GM12878 (cell line): ENCODE data around the gene ALPK1. TPM values are rescaled to one million over a fixed set of nuclear protein-coding genes. Genes with fewer than 3 reads are reported as not detected.

Experiments used
- ATAC-seq: fragments of 200-7000 bp; cut with Tn5 transposase; 3 replicates; pipeline ENCODE4 v1.9.1; 2020; ENCODE audit warnings: mild to moderate bottlenecking, moderate library complexity
- BruUV-seq: library from RNA; stranded (reverse); fragments of 400-500 nt; replicated peaks from 2 replicates; lab custom pipeline; 2021; lab: Mats Ljungman, UMichigan
- CTCF ChIA-PET: fragments of 300-600 bp; sonication (Branson Sonifier 250); formaldehyde crosslinking; extraction: SDS; loops from one replicate; lab custom pipeline; 2021; ENCODE audit warnings: inconsistent platforms; lab: Yijun Ruan, JAX
- POLR2A ChIA-PET: fragments of 350-600 bp; formaldehyde crosslinking; extraction: SDS; loops from one replicate; lab custom pipeline; 2021; ENCODE audit warnings: inconsistent platforms; lab: Charles Lee
- RAD21 ChIA-PET: fragments of 300-600 bp; sonication (Branson Sonifier 250); formaldehyde crosslinking; loops from one replicate; lab custom pipeline; 2023; ENCODE audit warnings: antibody characterized with exemption; ENCODE audit not compliant: unreplicated experiment; lab: Charles Lee
- SMC1A ChIA-PET: fragments of 300-600 bp; sonication (Branson Sonifier 250); formaldehyde crosslinking; loops from one replicate; lab custom pipeline; 2023; ENCODE audit not compliant: unreplicated experiment, uncharacterized antibody; lab: Charles Lee
- DNase-seq: peaks from one replicate; pipeline ENCODE4 v3.0.0-alpha.2; 2011; ENCODE audit warnings: low read depth, low spot score
- FAIRE-seq: peaks from 3 replicates; lab custom pipeline; 2011; peaks lifted over from hg19 to GRCh38; lab: Jason Lieb, UNC
- H2AFZ ChIP-seq: 2 replicates; pipeline ENCODE4 v1.6.0; 2011; ENCODE audit warnings: low read depth, low read length, control low read depth; ENCODE audit not compliant: control insufficient read depth
- H3K27ac ChIP-seq: 2 replicates; pipeline ENCODE4 v1.5.1; 2011; ENCODE audit warnings: control low read depth; ENCODE audit not compliant: control insufficient read depth, insufficient read depth
- H3K27me3 ChIP-seq, 2 experiments: replicated peaks in 1 of 2; 2 replicates each; pipeline versions ENCODE4 v1.6.0 to v1.6.1; 2011; ENCODE audit warnings: low read length in 1 of 2; ENCODE audit not compliant: control insufficient read depth in 2 of 2, insufficient read depth in 2 of 2
- H3K36me3 ChIP-seq, 2 experiments: 2 replicates each; pipeline ENCODE4 v1.5.1; 2011; ENCODE audit warnings: low read length in 1 of 2; ENCODE audit not compliant: control insufficient read depth in 2 of 2, insufficient read depth in 2 of 2
- H3K4me1 ChIP-seq: 2 replicates; pipeline ENCODE4 v1.6.1; 2011; ENCODE audit warnings: mild to moderate bottlenecking, low read length, moderate library complexity, mixed read lengths; ENCODE audit not compliant: control insufficient read depth, insufficient read depth
- H3K4me2 ChIP-seq: 2 replicates; pipeline ENCODE4 v1.6.0; 2011; ENCODE audit warnings: control low read depth; ENCODE audit not compliant: control insufficient read depth, insufficient read depth
- H3K4me3 ChIP-seq: fragments of 200-600 bp; sonication (generic); 2 replicates; pipeline ENCODE4 v1.5.1; 2016
- H3K79me2 ChIP-seq: 2 replicates; pipeline ENCODE4 v1.6.0; 2011; ENCODE audit warnings: low read length; ENCODE audit not compliant: control insufficient read depth, insufficient read depth
- H3K9ac ChIP-seq: 2 replicates; pipeline ENCODE4 v1.8.0; 2011; ENCODE audit warnings: low read length, control low read depth, mixed read lengths; ENCODE audit not compliant: control insufficient read depth, insufficient read depth
- H3K9me3 ChIP-seq: replicated peaks from 3 replicates; pipeline ENCODE4 v1.5.1; 2011; ENCODE audit warnings: mild to moderate bottlenecking, low read length; ENCODE audit not compliant: control insufficient read depth, insufficient read depth
- H4K20me1 ChIP-seq: 2 replicates; pipeline ENCODE4 v1.6.0; 2011; ENCODE audit not compliant: control insufficient read depth, insufficient read depth
- ATF7 ChIP-seq: fragments of 450-650 bp; IDR thresholded peaks from 2 replicates; pipeline ENCODE4 v1.6.1; 2016; ENCODE audit warnings: low read depth, mild to moderate bottlenecking
- CBFB ChIP-seq: IDR thresholded peaks from 2 replicates; pipeline ENCODE4 v1.6.1; 2016; ENCODE audit warnings: antibody characterized with exemption, low read depth
- CHD2 ChIP-seq: IDR thresholded peaks from 2 replicates; pipeline ENCODE4 v1.6.1; 2011; ENCODE audit warnings: low read depth, low read length, improper control_type of control experiment, borderline replicate concordance
- KAT2A ChIP-seq: conservative IDR thresholded peaks from 2 replicates; pipeline ENCODE4 v1.6.1; 2011; ENCODE audit warnings: low read depth, low read length; ENCODE audit not compliant: control insufficient read depth
- NBN ChIP-seq: fragments of 450-650 bp; IDR thresholded peaks from 2 replicates; pipeline ENCODE4 v1.6.1; 2016
- POU2F2 ChIP-seq: IDR thresholded peaks from 3 replicates; pipeline ENCODE4 v1.6.1; 2011; ENCODE audit warnings: low read depth, mild to moderate bottlenecking, low read length, borderline replicate concordance
- RFX5 ChIP-seq: IDR thresholded peaks from 2 replicates; pipeline ENCODE4 v1.6.1; 2011; ENCODE audit warnings: low read depth, low read length, improper control_type of control experiment
- SMAD5 ChIP-seq: IDR thresholded peaks from 2 replicates; pipeline ENCODE4 v1.6.1; 2016; ENCODE audit warnings: antibody characterized with exemption, low read depth
- SMC3 ChIP-seq: IDR thresholded peaks from 2 replicates; pipeline ENCODE4 v1.6.1; 2011; ENCODE audit warnings: low read length, improper control_type of control experiment, borderline replicate concordance
- ZNF24 ChIP-seq: fragments of 450-650 bp; IDR thresholded peaks from 2 replicates; pipeline ENCODE4 v1.6.1; 2017; ENCODE audit warnings: antibody characterized with exemption, mild to moderate bottlenecking
- ZZZ3 ChIP-seq: IDR thresholded peaks from 2 replicates; pipeline ENCODE4 v1.6.1; 2011; ENCODE audit warnings: low read depth; ENCODE audit not compliant: control insufficient read depth, insufficient read length
- in situ Hi-C: fragments of 300-500 bp; cut with MboI; formaldehyde crosslinking; loops from 9 replicates; pipeline ENCODE4 v1.14.3; 2018; ENCODE audit warnings: mixed read lengths
- intact Hi-C: fragments of 100-400 bp; cut with micrococcal nuclease; formaldehyde crosslinking; loops from one replicate; pipeline ENCODE4 v1.14.2; 2022; ENCODE audit not compliant: unreplicated experiment
- polyA plus RNA-seq, 11 experiments: library from polyadenylated mRNA; depleted of rRNA in 4 of 11; unstranded in 6 of 11; stranded (reverse) in 5 of 11; fragments of >200 nt; fragmentation: Nextera tagmentation in 4 of 11; fragmentation: Illumina TruSeq in 1 of 11; extraction: Ambion mirVana in 4 of 11; extraction: Trizol in 1 of 11; gene quantifications; 1 replicate in 1 of 11; 2 replicates in 10 of 11; pipeline versions ENCODE4 v1.2.1 to v1.2.3, GENCODE V29; 2011 to 2016; ENCODE audit warnings: inconsistent platforms in 2 of 11, missing spikeins in 2 of 11, low read depth in 1 of 11
- total RNA-seq, 4 experiments: library from RNA; depleted of rRNA in 3 of 4; stranded (reverse); fragments of >200 nt in 3 of 4; fragmentation: Illumina TruSeq in 1 of 4; extraction: Trizol in 1 of 4; gene quantifications; 2 replicates each; pipeline versions ENCODE4 v1.2.1 to v1.2.3, GENCODE V29; 2013 to 2021
- TF ChIP-seq, protein P1 (sequence below): fragments of 150-350 bp; IDR thresholded peaks from 2 replicates; pipeline ENCODE4 v1.6.1; 2016; ENCODE audit warnings: low read depth, low read length
- TF ChIP-seq, protein P2 (sequence below): IDR thresholded peaks from 2 replicates; pipeline ENCODE4 v1.6.1; 2012; ENCODE audit warnings: low read depth, low read length, improper control_type of control experiment
- TF ChIP-seq, protein P3 (sequence below): fragments of 450-650 bp; IDR thresholded peaks from 2 replicates; pipeline ENCODE4 v1.6.1; 2017; ENCODE audit warnings: antibody characterized with exemption, mild to moderate bottlenecking, moderate library complexity
- TF ChIP-seq, protein P4 (sequence below): fragments of 450-650 bp; IDR thresholded peaks from 2 replicates; pipeline ENCODE4 v1.6.1; 2017; ENCODE audit warnings: low read depth, mild to moderate bottlenecking, moderate library complexity

The ALPK1 gene
- total and polyA plus RNA-seq, 10 of the 15 experiments (the other 5 are each of a cell fraction or from before 2014, with no cell fraction given) = 8.5 to 32.3 (median 22.6) TPM

DNA sequence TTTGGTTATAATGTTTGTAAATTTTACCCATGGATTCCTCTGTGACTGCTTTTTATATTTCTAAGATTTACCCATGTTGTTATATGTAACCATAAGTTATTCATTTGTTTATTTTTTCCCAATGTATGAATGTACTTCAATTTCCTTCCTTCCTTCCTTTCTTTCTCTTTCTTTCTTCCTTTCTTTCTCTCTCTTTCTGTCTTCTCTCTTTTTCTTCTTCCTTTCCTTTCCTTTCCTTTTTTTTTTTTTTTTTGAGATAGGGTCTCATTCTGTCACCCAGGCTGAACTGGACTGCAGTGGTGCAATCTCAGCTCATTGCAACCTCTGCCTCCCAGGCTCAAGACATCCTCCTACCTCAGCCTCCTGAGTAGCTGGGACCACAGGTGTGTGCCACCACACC, 55.6 kb downstream of the ALPK1 start:
- intact Hi-C loops (no loop called here), in situ Hi-C loops (no loop called here)
- ChIA-PET RAD21 (no interaction called here), SMC1A (interaction anchor here (2.4 kb wide), 1 partner anchor 16 kb away, joined by 6 read pairs; no protein-coding TSS in a partner anchor), CTCF (no interaction called here), POLR2A (interaction anchor here (0.6 kb wide), 1 partner anchor 566 kb away, joined by 3 read pairs; no protein-coding TSS in a partner anchor)
- Histone ChIP-seq H3K4me2 (no peak overlapping the region), H3K4me3 (no peak overlapping the region), H2AFZ (no peak overlapping the region), H3K36me3 (no peaks in the 10 kb centered on the region; a peak in 1 of 4 replicates), H3K27me3 (no peaks in the 10 kb centered on the region), H3K9me3 (no peaks in the 10 kb centered on the region; the same call in 2 of the 3 replicates), H3K9ac (no peak overlapping the region), H3K4me1 (no peaks in the 10 kb centered on the region), H3K27ac (no peak overlapping the region), H4K20me1 (no peaks in the 10 kb centered on the region), H3K79me2 (no peaks in the 10 kb centered on the region)
- no TSS peak for BruUV-seq
- DNase-seq = no peak
- no peak for FAIRE-seq
- TF ChIP-seq POU2F2 (no peak), ATF7 (no peak), KAT2A (no peak), NBN (no peak), SMC3 (no peak), ZNF24 (no peak), SMAD5 (no peak), CHD2 (no peak), ZZZ3 (no peak), CBFB (no peak), RFX5 (no peak)
- TF ChIP-seq, protein P1, sequence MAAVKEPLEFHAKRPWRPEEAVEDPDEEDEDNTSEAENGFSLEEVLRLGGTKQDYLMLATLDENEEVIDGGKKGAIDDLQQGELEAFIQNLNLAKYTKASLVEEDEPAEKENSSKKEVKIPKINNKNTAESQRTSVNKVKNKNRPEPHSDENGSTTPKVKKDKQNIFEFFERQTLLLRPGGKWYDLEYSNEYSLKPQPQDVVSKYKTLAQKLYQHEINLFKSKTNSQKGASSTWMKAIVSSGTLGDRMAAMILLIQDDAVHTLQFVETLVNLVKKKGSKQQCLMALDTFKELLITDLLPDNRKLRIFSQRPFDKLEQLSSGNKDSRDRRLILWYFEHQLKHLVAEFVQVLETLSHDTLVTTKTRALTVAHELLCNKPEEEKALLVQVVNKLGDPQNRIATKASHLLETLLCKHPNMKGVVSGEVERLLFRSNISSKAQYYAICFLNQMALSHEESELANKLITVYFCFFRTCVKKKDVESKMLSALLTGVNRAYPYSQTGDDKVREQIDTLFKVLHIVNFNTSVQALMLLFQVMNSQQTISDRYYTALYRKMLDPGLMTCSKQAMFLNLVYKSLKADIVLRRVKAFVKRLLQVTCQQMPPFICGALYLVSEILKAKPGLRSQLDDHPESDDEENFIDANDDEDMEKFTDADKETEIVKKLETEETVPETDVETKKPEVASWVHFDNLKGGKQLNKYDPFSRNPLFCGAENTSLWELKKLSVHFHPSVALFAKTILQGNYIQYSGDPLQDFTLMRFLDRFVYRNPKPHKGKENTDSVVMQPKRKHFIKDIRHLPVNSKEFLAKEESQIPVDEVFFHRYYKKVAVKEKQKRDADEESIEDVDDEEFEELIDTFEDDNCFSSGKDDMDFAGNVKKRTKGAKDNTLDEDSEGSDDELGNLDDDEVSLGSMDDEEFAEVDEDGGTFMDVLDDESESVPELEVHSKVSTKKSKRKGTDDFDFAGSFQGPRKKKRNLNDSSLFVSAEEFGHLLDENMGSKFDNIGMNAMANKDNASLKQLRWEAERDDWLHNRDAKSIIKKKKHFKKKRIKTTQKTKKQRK = no peak
- TF ChIP-seq, protein P2, sequence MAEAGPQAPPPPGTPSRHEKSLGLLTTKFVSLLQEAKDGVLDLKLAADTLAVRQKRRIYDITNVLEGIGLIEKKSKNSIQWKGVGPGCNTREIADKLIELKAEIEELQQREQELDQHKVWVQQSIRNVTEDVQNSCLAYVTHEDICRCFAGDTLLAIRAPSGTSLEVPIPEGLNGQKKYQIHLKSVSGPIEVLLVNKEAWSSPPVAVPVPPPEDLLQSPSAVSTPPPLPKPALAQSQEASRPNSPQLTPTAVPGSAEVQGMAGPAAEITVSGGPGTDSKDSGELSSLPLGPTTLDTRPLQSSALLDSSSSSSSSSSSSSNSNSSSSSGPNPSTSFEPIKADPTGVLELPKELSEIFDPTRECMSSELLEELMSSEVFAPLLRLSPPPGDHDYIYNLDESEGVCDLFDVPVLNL = no peak
- TF ChIP-seq, protein P3, sequence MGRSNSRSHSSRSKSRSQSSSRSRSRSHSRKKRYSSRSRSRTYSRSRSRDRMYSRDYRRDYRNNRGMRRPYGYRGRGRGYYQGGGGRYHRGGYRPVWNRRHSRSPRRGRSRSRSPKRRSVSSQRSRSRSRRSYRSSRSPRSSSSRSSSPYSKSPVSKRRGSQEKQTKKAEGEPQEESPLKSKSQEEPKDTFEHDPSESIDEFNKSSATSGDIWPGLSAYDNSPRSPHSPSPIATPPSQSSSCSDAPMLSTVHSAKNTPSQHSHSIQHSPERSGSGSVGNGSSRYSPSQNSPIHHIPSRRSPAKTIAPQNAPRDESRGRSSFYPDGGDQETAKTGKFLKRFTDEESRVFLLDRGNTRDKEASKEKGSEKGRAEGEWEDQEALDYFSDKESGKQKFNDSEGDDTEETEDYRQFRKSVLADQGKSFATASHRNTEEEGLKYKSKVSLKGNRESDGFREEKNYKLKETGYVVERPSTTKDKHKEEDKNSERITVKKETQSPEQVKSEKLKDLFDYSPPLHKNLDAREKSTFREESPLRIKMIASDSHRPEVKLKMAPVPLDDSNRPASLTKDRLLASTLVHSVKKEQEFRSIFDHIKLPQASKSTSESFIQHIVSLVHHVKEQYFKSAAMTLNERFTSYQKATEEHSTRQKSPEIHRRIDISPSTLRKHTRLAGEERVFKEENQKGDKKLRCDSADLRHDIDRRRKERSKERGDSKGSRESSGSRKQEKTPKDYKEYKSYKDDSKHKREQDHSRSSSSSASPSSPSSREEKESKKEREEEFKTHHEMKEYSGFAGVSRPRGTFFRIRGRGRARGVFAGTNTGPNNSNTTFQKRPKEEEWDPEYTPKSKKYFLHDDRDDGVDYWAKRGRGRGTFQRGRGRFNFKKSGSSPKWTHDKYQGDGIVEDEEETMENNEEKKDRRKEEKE = no peak
- TF ChIP-seq, protein P4, sequence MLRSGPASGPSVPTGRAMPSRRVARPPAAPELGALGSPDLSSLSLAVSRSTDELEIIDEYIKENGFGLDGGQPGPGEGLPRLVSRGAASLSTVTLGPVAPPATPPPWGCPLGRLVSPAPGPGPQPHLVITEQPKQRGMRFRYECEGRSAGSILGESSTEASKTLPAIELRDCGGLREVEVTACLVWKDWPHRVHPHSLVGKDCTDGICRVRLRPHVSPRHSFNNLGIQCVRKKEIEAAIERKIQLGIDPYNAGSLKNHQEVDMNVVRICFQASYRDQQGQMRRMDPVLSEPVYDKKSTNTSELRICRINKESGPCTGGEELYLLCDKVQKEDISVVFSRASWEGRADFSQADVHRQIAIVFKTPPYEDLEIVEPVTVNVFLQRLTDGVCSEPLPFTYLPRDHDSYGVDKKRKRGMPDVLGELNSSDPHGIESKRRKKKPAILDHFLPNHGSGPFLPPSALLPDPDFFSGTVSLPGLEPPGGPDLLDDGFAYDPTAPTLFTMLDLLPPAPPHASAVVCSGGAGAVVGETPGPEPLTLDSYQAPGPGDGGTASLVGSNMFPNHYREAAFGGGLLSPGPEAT = no peak
- no peak for ATAC-seq
